DND-41 (cell line): ENCODE measurements around the gene PMIS2.

ENCODE experiments used
- ATAC-seq: fragments of 200-7000 bp; cut with Tn5 transposase; 3 replicates; pipeline ENCODE4 v1.9.1; 2021; ENCODE audit warnings: low read depth; ENCODE audit not compliant: insufficient read depth
- DNase-seq: peaks from one replicate; pipeline ENCODE4 v3.0.0-alpha.2; 2020
- H2AFZ ChIP-seq: 2 replicates; pipeline ENCODE4 v1.6.0; 2012; ENCODE audit warnings: low read depth, low read length
- H3K27ac ChIP-seq: 2 replicates; pipeline ENCODE4 v1.5.1; 2012; ENCODE audit warnings: low read length, inconsistent platforms
- H3K27me3 ChIP-seq: fragments of 200-600 bp; sonication (generic); 2 replicates; pipeline ENCODE4 v1.6.0; 2012; ENCODE audit warnings: low read length, mild to moderate bottlenecking, inconsistent platforms; ENCODE audit not compliant: insufficient read depth, poor library complexity
- H3K36me3 ChIP-seq: 2 replicates; pipeline ENCODE4 v1.5.1; 2012; ENCODE audit warnings: low read length, inconsistent platforms; ENCODE audit not compliant: insufficient read depth
- H3K4me1 ChIP-seq: 2 replicates; pipeline ENCODE4 v1.5.1; 2012; ENCODE audit warnings: mild to moderate bottlenecking, low read length; ENCODE audit not compliant: insufficient read depth
- H3K4me2 ChIP-seq: 2 replicates; pipeline ENCODE4 v1.6.0; 2012; ENCODE audit warnings: mild to moderate bottlenecking, moderate library complexity, low read length, inconsistent platforms; ENCODE audit not compliant: insufficient read depth
- H3K4me3 ChIP-seq, 2 experiments: fragments of 200-600 bp in 1 of 2; shearing (Covaris generic) in 1 of 2; 2 replicates each; pipeline ENCODE4 v1.5.1; 2012 to 2016; ENCODE audit warnings: inconsistent platforms in 2 of 2, low read length in 2 of 2, mild to moderate bottlenecking in 2 of 2, low read depth in 1 of 2, moderate library complexity in 1 of 2
- H3K79me2 ChIP-seq: 2 replicates; pipeline ENCODE4 v1.6.0; 2012; ENCODE audit warnings: low read length, inconsistent platforms; ENCODE audit not compliant: insufficient read depth
- H3K9ac ChIP-seq: 2 replicates; pipeline ENCODE4 v1.6.0; 2012; ENCODE audit warnings: low read depth, mild to moderate bottlenecking, inconsistent platforms, low read length, moderate library complexity
- H3K9me3 ChIP-seq: 2 replicates; pipeline ENCODE4 v1.5.1; 2012; ENCODE audit warnings: low read length, moderate library complexity, mild to moderate bottlenecking, inconsistent platforms; ENCODE audit not compliant: insufficient read depth, severe bottlenecking
- H4K20me1 ChIP-seq: 2 replicates; pipeline ENCODE4 v1.6.0; 2012; ENCODE audit warnings: low read length; ENCODE audit not compliant: insufficient read depth
- CTCF ChIP-seq: IDR thresholded peaks from 2 replicates; pipeline ENCODE4 v1.5.1; 2012; ENCODE audit warnings: borderline replicate concordance, low read length, moderate library complexity, mild to moderate bottlenecking; ENCODE audit not compliant: poor library complexity, severe bottlenecking; ENCODE audit errors: extremely low read depth
- EZH2 ChIP-seq: IDR thresholded peaks from 3 replicates; pipeline ENCODE4 v1.6.1; 2012; ENCODE audit warnings: borderline replicate concordance, low read depth, mild to moderate bottlenecking, moderate library complexity, low read length, inconsistent platforms; ENCODE audit not compliant: severe bottlenecking

PMIS2 gene

GRCh38 chr19:35613574-35613973 lies 27.6 kb downstream of the PMIS2 start:
- Histone ChIP-seq H3K9ac (peak overlapping the region; percentile 97), H4K20me1 (no peaks in the 10 kb centered on the region), H3K27ac (peak overlapping the region; percentile 96), H3K9me3 (no peaks in the 10 kb centered on the region), H3K4me2 (peak overlapping the region; percentile 83), H3K4me3 (peak overlapping the region in 1 of 2 experiments; percentile 93; a peak in 2 of 4 replicates), H3K36me3 (peaks cover 38% of the 10 kb centered on the region), H2AFZ (no peak overlapping the region), H3K27me3 (no peaks in the 10 kb centered on the region), H3K79me2 (peaks cover 15% of the 10 kb centered on the region), H3K4me1 (peaks cover 22% of the 10 kb centered on the region)
- TF ChIP-seq CTCF = no peak
- TF ChIP-seq EZH2 = no peak
- ATAC-seq = no peak
- no peak for DNase-seq

GRCh38 chr19:35615036-35615435 lies 29.1 kb downstream of the PMIS2 start:
- Histone ChIP-seq H2AFZ (no peak overlapping the region), H3K9ac (no peak overlapping the region), H4K20me1 (no peaks in the 10 kb centered on the region), H3K79me2 (peaks cover 15% of the 10 kb centered on the region), H3K9me3 (no peaks in the 10 kb centered on the region), H3K27me3 (no peaks in the 10 kb centered on the region), H3K4me1 (peaks cover 22% of the 10 kb centered on the region), H3K4me2 (no peak overlapping the region), H3K4me3 (no peak overlapping the region), H3K36me3 (peaks cover 45% of the 10 kb centered on the region), H3K27ac (no peak overlapping the region)
- no peak for DNase-seq
- TF ChIP-seq CTCF (no peak), EZH2 (no peak)
- ATAC-seq = no peak

GRCh38 chr19:35618857-35619256 lies 32.9 kb downstream of the PMIS2 start:
- Histone ChIP-seq H3K9ac (no peak overlapping the region), H2AFZ (no peak overlapping the region), H3K4me1 (peaks cover 3% of the 10 kb centered on the region), H3K36me3 (peaks cover 52% of the 10 kb centered on the region), H3K9me3 (no peaks in the 10 kb centered on the region), H3K27me3 (no peaks in the 10 kb centered on the region), H4K20me1 (no peaks in the 10 kb centered on the region), H3K4me2 (no peak overlapping the region), H3K27ac (no peak overlapping the region), H3K79me2 (peaks cover 2% of the 10 kb centered on the region), H3K4me3 (no peak overlapping the region)
- DNase-seq (no peak), ATAC-seq (no peak)
- TF ChIP-seq EZH2 (no peak), CTCF (no peak)
